ENCODE data around the gene PAX9. TPM values are rescaled to one million over a fixed set of nuclear protein-coding genes. Genes with fewer than 3 reads are reported as not detected.

Gene PAX9
- total RNA-seq, 1 donor from 2014 or later: not detected

Other genes starting within 250 kb of the PAX9 start
- not detected in 2 replicates for gene NKX2-1, start 141.6 kb upstream of the PAX9 start, total RNA-seq
- gene NKX2-8, start 79.2 kb upstream of the PAX9 start, total RNA-seq: not detected in 2 replicates

All from activated T-helper 2 cell treated with anti-CD3 and anti-CD28 coated beads, Interferon-gamma antibody, Interleukin-2, Interleukin-4, amounts not matched to agents 10 μg/mL and 5 μg/mL and 100 μg/mL, durations not matched to agents 14 hours and 24 hours and 36 hours (primary cell).